HG03196 (cell line): ENCODE data around the gene SURF2.
"Not testable (repeated sequence)": the region's sequence is repeated elsewhere in the genome, so short reads cannot be mapped to it uniquely, and the experiment has no call there.

ENCODE experiments used
- ATAC-seq: cut with Tn5 transposase; IDR thresholded peaks from one replicate; pipeline ENCODE4 v1.9.1; 2021; ENCODE audit not compliant: unreplicated experiment

Gene SURF2

DNA sequence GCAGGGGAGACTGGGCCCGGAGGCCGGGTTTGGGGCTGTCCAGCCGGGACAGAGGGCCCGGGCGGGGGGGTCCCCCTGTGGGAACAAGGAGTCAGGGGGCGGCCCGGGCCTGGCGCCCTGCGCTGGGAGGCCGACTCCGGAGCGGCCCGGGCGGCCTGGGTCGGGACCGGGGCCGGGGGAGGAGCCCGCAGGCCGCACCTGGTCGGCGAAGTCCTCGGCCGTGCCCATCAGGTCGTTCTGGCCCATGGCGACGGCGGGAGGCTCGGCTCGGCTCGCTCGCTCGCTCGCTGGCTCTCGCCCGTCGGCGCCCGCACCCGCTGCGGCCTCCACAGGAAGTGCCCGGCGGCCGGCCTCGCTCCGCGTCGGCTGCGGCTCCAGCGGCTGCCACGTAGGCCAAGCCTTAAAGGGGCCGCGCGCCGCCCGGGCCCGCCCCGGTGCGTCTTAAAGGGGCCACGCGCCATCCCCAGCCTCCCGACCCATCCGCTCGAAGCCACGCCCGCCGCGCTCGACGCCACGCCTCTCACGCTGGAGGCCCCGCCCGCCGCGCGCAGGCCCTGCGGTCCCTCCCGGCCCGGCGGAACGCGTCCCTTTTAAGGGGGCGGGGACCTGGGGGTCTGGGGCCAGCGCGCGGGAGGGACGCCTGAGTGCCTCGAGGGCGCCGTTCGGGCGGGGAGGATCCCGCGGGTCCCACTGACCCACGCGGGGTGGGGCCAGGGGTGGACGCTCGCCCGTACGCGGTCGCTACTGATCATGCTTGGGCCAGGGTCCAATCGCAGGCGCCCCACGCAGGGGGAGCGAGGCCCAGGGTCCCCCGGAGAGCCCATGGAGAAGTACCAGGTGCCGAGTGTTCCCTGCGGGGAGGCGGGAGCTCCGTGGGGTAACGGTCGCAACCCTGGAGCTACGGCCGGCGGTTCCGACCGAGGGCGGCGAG, 19.6 kb downstream of the SURF2 start, which contains the start of the genes STKLD1 and SURF4:
Gene STKLD1, plus strand, starts transcription at position 643 of the 931 bp plus-strand sequence. Its CDS starts 108 bp downstream, at position 751.
Gene SURF4, minus strand, starts transcription at position 337 of the 931 bp plus-strand sequence. Its CDS starts 91 bp downstream, at position 246.
- ATAC-seq: peak; percentile 87

DNA sequence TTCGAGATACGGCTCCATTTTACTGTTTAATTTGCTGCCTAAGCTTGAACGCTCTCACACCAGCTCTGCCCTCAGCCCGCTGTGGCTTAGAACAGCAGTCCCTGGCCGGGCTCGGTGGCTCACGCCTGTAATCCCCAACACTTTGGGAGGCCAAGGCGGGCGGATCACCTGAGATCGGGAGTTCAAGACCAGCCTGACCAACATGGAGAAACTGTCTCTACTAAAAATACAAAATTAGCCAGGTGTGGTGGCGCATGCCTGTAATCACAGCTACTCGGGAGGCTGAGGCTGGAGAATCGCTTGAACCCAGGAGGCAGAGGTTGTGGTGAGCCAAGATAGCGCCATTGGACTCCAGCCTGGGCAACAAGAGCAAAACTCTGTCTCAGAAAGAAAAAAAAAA, 20.9 kb downstream of the SURF2 start:
- not testable (repeated sequence) for ATAC-seq

GRCh38 chr9:133377721-133378216, 21.4 kb downstream of the SURF2 start:
- no peak for ATAC-seq

DNA sequence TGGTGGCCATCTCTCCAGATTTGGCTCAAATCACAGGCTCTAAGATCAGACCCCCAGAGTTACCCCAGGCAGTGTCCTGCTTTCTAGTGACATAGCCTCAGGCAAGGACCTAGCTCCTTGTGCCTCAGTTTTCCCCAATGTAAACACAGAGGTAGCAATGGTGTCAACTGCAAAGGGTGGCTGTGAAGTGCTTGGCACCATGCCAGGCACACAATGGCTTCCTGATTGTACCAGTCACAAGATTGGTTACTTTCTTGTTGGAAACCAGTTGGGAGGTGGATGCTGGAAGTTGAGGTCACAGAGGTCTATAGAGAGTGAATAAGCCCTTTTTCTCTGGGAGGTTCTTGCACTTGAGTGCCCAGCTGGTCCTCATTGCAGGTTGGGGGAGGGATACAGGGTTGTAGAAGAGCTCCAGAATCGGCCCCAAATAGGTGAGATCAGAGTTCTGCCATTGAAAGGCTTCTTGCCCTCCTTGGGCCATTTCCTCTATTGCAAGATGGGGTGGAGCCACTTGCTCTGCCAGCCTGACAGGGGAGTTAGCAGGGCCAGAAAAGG, 22.1 kb downstream of the SURF2 start:
- ATAC-seq: no peak

GRCh38 chr9:133379153-133380086, 23.1 kb downstream of the SURF2 start:
- no peak for ATAC-seq

DNA sequence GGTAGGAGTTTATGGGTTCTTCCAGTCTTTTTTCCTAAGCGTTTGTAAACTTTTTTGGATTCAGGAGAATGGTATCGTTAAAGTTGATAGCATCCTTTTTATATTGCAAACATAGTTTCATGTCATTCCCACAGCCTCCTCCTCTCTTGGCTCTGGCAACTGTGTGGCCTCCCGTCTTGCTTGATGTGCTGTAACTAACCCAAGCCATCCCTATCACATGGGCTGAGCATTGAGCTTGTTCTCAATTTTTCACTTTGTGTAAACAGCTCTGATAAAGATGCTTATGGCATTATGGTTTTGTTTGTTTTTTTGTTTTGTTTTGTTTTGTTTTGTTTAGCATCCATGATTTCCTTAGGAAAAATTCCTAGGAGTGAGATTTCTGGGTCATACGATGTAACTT, 24.4 kb downstream of the SURF2 start:
- no peak for ATAC-seq

GRCh38 chr9:133382507-133383141, 26.3 kb downstream of the SURF2 start:
- ATAC-seq: no peak

GRCh38 chr9:133383438-133383837, 27.1 kb downstream of the SURF2 start:
- no peak for ATAC-seq

DNA sequence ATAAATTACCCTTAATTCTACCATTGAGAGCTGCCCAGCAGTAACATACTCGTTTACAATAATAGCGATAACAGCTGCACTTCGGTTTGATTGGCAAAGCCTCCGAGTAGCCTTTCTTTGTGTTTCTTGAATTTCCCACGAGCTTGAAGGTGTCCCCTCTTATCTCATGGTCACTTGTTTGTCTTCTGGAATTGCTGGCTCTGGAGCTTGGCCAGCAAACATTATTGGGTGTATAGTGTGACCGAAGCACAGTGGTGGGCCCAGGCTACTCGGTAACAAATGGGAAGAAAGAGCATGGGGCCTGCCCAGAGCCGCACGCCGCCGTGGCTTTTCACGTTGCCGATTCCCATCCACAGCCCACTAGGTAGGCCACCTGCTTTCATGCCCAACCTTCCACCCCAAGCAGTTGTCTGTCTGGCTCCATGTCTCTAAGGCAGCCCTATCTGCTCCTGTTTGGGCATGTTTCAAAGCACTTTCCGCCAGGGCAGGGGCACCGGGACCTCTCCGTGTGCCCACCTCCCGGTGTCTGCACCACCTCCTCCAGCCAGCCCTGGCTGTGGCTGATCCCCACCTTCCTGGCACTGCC, 28.5 kb downstream of the SURF2 start:
- ATAC-seq: no peak

DNA sequence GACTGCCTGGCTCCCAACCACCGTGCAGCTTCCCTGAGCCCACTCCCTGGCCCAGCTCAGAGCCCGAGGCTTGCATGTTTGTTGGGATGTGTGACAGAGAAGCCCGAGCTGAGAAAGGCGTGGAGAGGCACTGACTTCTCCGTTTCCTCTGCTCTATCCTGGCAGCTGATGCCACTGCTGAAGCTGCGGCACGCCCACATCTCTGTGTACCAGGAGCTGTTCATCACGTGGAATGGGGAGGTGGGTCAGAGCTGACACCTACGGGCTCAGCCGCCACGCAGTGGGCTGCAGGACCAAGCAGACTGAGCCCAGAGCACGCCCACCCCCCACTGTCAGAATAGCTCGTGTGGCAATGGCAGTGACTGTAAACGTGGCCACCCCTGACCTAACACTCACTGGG, 29.1 kb downstream of the SURF2 start:
- no peak for ATAC-seq

GRCh38 chr9:133386338-133386737, 30.0 kb downstream of the SURF2 start:
- no peak for ATAC-seq

DNA sequence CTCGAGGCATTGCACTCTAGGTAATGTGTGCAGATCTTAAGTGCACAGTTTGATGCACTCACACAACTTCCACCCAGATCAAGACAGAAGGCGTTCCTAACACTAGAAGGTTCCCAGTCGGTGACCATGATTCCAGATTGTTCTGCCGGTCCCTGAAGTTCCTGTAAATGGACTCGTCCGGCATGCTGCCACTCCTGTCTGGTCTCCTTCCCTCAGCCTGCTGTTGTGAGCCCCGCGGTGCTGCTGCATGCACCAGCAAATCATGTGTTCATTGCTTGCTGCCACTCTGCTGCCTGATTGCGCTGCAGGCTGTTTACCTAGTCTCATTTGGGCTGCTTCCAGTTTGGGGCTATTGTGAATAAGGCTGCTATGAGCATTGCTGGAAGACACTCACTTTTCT, 31.3 kb downstream of the SURF2 start:
- ATAC-seq: no peak

DNA sequence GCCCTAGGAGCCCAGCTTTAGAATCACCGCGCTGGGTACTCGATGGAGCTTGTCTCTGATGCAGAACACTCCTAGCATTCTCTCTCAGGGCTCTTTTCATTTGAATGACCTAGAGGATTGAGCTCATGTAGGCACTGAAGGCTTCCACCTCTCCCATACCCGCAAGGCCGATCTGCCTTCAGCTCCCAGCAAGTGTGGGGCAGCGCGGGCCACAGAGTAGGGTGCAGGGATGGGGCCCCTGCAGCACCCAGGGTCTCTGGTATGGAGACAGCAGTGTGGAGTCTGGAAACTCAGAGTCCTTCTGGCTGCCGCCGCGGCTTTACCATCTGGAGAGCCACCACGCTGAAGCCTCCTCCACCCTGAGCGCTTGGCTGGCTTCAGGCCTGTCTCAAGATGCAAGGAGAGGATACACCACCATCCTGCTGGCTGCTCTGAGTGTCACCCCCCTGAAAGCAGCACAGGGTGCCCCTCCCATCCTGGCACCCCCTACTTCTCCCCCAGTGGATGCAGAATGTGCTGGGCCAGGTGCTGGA, 32.7 kb downstream of the SURF2 start:
- no peak for ATAC-seq

DNA sequence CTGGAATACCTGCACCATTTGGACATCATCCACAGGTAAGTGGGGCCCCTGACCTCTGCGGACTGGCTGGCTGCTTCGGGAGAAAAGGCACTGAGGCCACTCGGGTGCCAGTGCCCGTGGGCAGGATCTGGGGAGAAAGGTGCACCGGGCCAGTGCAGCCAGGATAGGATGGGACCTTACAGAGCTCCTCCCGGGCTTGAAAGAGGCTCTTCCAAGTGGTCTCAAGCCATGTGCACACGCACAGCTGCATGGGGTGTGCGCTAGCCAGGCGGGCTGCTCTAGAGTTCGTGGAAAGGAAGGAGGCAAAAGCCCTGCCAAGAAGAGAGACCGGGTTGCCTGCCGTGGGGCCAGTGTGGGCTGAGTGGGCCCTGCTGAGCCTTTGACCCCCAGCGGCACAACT, 33.2 kb downstream of the SURF2 start:
- no peak for ATAC-seq

DNA sequence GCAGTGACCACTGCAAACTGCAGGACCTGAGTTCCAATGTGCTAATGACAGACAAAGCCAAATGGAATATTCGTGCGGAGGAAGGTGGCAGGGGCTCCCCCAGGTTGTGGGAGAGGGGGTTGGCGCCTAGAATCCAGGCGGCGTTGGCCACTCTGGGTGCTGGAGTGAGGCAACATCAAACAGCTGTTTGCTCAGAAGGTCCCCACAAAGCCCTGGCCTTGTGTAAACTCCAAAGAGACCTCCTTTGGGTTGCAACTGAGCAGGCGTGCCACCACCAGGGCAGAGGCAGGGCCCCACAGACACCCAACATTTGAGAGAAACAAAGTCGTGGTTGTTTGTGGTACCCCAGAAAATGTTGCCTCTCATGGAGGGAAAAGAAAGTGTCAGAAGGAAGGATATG, 34.4 kb downstream of the SURF2 start:
- no peak for ATAC-seq

DNA sequence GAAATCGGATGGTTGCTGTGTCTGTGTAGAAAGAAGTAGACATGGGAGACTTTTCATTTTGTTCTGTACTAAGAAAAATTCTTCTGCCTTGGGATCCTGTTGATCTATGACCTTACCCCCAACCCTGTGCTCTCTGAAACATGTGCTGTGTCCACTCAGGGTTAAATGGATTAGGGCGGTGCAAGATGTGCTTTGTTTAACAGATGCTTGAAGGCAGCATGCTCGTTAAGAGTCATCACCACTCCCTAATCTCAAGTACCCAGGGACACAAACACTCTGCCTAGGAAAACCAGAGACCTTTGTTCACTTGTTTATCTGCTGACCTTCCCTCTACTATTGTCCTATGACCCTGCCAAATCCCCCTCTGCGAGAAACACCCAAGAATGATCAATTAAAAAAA, 35.1 kb downstream of the SURF2 start:
- ATAC-seq: not testable (repeated sequence)

- ATAC-seq: not testable (repeated sequence)
Measured at GRCh38 chr9:133392308-133392707, 36.0 kb downstream of the SURF2 start.

DNA sequence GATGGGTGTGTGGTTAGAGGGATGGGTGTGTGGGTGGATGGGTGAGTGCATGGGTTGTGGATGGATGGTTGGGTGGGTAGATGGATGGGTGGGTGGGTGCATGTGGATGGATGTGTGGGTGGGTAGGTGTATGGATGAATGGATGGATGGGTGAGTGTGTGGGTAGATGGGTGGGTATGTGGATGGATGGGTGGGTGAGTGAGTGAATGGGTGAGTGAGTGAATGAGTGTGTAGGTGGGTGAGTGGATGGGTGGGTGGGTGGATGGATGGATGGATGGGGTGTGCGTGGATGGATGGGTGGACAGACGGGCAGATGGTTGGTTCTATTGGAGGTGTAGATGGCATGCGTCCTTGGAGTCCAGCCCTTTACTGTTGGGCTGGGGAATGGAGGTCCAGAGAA, 37.0 kb downstream of the SURF2 start:
- no peak for ATAC-seq

DNA sequence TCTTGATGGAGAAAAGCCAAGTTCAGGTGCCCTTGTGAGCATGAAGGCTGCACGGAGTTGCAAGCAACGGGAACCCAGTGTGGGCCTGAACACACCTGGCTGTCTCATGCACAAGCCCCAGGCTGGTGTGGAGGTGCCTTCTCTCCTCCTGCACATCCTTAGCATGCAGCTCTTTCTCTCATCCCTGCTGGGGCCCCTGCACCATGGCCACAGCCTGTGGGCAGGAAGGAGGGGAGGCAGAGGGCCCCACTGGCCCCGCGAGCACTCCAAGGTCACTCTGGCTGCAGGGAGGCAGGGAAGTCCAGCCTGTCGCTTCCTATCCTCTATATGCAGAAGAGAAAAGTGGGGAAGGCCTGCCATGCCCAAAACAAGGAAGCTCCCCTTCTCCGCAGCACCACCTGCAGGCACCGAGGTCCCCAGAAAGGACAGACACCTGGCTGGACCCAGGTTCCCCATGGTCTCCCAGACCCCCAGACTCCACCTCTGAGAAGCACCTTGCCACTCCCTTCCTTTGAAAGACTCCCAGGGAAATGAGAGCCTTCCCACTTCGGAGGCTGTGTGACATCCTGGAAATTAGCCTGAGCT, 38.4 kb downstream of the SURF2 start:
- ATAC-seq: no peak
